ENCODE results near the gene FAM163B.

DNA sequence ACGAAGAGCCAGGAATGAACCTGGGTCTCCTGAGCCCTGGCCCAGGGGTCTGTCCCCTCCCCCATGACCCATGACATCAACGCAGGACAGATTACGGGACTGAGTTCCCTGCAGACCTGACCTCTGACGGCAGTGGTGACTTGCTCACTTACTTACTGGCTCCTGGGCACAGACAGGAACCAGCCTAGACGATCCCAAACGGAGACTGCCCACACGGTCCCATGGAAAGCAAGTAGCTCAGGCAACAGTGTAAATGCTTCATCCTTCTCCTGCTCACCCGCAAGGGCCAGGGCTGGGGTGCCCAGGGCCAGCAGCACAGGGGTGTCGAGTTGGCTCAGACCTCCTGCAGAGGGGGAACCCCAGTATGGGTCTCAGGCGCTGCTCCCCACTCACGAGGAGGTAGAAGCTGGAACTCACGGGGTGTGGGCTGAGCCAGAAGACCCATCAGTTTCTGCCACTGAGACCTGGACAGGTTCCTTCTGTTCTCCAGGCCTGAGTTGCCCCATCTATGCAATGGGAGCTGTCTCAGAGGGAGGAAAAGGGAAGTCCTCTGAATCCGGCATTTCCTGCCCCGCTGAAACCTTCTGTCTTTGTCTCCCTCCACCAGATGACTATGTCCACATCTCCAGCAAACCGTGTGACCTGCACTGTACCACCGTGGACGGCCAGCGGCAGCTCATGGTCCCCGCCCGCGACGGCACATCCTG, 69.0 kb downstream of the FAM163B start:
- TF ChIP-seq POLR2AphosphoS5 (IDR thresholded peaks at IDR 0.05; ENCODE audit: low read depth, low read length) (no peak), USF1 (IDR thresholded peaks at IDR 0.05; ENCODE audit: borderline replicate concordance, low read depth) (no peak), EZH2phosphoT487 (IDR thresholded peaks at IDR 0.05; ENCODE audit: borderline replicate concordance, low read depth) (no peak), TEAD4 (IDR thresholded peaks at IDR 0.05; ENCODE audit: borderline replicate concordance, insufficient read depth) (no peak), TCF12 (IDR thresholded peaks at IDR 0.05) (no peak), SMC3 (IDR thresholded peaks at IDR 0.05; ENCODE audit: low read depth, low read length) (no peak), CHD2 (IDR thresholded peaks at IDR 0.05; ENCODE audit: low read length, partially characterized antibody) (no peak), RAD21 (IDR thresholded peaks at IDR 0.05; ENCODE audit: low read length) (no peak)
- TF ChIP-seq, protein P1, sequence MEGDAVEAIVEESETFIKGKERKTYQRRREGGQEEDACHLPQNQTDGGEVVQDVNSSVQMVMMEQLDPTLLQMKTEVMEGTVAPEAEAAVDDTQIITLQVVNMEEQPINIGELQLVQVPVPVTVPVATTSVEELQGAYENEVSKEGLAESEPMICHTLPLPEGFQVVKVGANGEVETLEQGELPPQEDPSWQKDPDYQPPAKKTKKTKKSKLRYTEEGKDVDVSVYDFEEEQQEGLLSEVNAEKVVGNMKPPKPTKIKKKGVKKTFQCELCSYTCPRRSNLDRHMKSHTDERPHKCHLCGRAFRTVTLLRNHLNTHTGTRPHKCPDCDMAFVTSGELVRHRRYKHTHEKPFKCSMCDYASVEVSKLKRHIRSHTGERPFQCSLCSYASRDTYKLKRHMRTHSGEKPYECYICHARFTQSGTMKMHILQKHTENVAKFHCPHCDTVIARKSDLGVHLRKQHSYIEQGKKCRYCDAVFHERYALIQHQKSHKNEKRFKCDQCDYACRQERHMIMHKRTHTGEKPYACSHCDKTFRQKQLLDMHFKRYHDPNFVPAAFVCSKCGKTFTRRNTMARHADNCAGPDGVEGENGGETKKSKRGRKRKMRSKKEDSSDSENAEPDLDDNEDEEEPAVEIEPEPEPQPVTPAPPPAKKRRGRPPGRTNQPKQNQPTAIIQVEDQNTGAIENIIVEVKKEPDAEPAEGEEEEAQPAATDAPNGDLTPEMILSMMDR (IDR thresholded peaks at IDR 0.05): no peak

Measured in SK-N-SH (cell line).